GM13977 (cell line): ENCODE data around the gene FEM1B.

Source experiments
- DNase-seq: peaks from one replicate; pipeline ENCODE4 v3.0.0; 2012; ENCODE audit warnings: low spot score
- CTCF ChIP-seq: IDR thresholded peaks from 2 replicates; pipeline ENCODE4 v1.5.1; 2012; ENCODE audit warnings: mild to moderate bottlenecking, control low read depth; ENCODE audit not compliant: insufficient read depth; ENCODE audit errors: extremely low read depth, missing control alignments
- in situ Hi-C: fragments of 300-500 bp; cut with MboI; formaldehyde crosslinking; loops from one replicate; pipeline ENCODE4 v1.12.0; 2022; ENCODE audit warnings: low sequenced_read_pairs, low pct_unique_long_range_greater_than_20kb, mixed read lengths, inconsistent platforms; ENCODE audit not compliant: unreplicated experiment

The FEM1B gene

GRCh38 chr15:68258692-68259091, 18.9 kb upstream of the FEM1B start:
- TF ChIP-seq CTCF: no peak
- no peak for DNase-seq
- in situ Hi-C loops: no loop called here

GRCh38 chr15:68259883-68260282, 17.7 kb upstream of the FEM1B start:
- DNase-seq: no peak

GRCh38 chr15:68261241-68261640, 16.3 kb upstream of the FEM1B start:
- DNase-seq: no peak

More at GRCh38 chr15:68259883-68260282, 17.7 kb upstream of the FEM1B start:
- TF ChIP-seq CTCF: no peak
- in situ Hi-C loops: no loop called here

GRCh38 chr15:68261980-68262379, 15.6 kb upstream of the FEM1B start:
- no peak for TF ChIP-seq CTCF
- in situ Hi-C loops: no loop called here
- no peak for DNase-seq

More at GRCh38 chr15:68261241-68261640, 16.3 kb upstream of the FEM1B start:
- no peak for TF ChIP-seq CTCF
- in situ Hi-C loops: no loop called here

- DNase-seq: no peak
- no peak for TF ChIP-seq CTCF
- in situ Hi-C loops: no loop called here
Observed at GRCh38 chr15:68262514-68263356, 14.8 kb upstream of the FEM1B start.

GRCh38 chr15:68264282-68264681, 13.3 kb upstream of the FEM1B start:
- in situ Hi-C loops: no loop called here
- no peak for DNase-seq
- TF ChIP-seq CTCF: no peak
